GM18517 (cell line): Measurements from ENCODE around the gene DCLK3.
A peak's percentile ranks its signal among the peaks of the same experiment; 100 is the strongest.

ENCODE experiments used
- ATAC-seq: cut with Tn5 transposase; IDR thresholded peaks from one replicate; pipeline ENCODE4 v1.9.1; 2021; ENCODE audit warnings: mild to moderate bottlenecking, moderate library complexity; ENCODE audit not compliant: unreplicated experiment

DCLK3 gene

GRCh38 chr3:36709826-36710365 lies 54.5 kb downstream of the DCLK3 start:
- no peak for ATAC-seq

GRCh38 chr3:36709281-36709680 lies 55.1 kb downstream of the DCLK3 start:
- ATAC-seq: no peak

GRCh38 chr3:36707623-36708409 lies 56.5 kb downstream of the DCLK3 start:
- ATAC-seq: peak; percentile 73

- ATAC-seq: no peak
These were observed 59.3 kb downstream of the DCLK3 start for GRCh38 chr3:36705015-36705414.

- ATAC-seq: no peak
These were observed 60.1 kb downstream of the DCLK3 start for GRCh38 chr3:36704280-36704679.

- ATAC-seq: no peak
These were observed 63.1 kb downstream of the DCLK3 start for GRCh38 chr3:36701249-36701572.

- ATAC-seq: peak; percentile 76
These were observed 63.7 kb downstream of the DCLK3 start for GRCh38 chr3:36700537-36701248.

- ATAC-seq: no peak
These were observed 66.0 kb downstream of the DCLK3 start for GRCh38 chr3:36698314-36698713.

GRCh38 chr3:36697229-36698001 lies 66.9 kb downstream of the DCLK3 start:
- no peak for ATAC-seq

- ATAC-seq: no peak
These were observed 67.6 kb downstream of the DCLK3 start for GRCh38 chr3:36696799-36697198.

GRCh38 chr3:36695769-36696137 lies 68.6 kb downstream of the DCLK3 start:
- ATAC-seq: no peak

GRCh38 chr3:36695113-36695768 lies 69.1 kb downstream of the DCLK3 start:
- no peak for ATAC-seq

- ATAC-seq: peak; percentile 80
These were observed 70.7 kb downstream of the DCLK3 start for GRCh38 chr3:36693670-36694069.

- no peak for ATAC-seq
These were observed 74.8 kb downstream of the DCLK3 start for GRCh38 chr3:36689560-36689959.

- ATAC-seq: no peak
These were observed 75.5 kb downstream of the DCLK3 start for GRCh38 chr3:36688815-36689214.

GRCh38 chr3:36686516-36686915 lies 77.8 kb downstream of the DCLK3 start:
- no peak for ATAC-seq

GRCh38 chr3:36681867-36682266 lies 82.5 kb downstream of the DCLK3 start:
- ATAC-seq: no peak

GRCh38 chr3:36680952-36681351 lies 83.4 kb downstream of the DCLK3 start:
- ATAC-seq: no peak

GRCh38 chr3:36679384-36680200 lies 84.8 kb downstream of the DCLK3 start:
- ATAC-seq: peak; percentile 42
